ENCODE data around the gene PRRT1B. TPM values are rescaled to one million over a fixed set of nuclear protein-coding genes. Genes with fewer than 3 reads are reported as not detected.

PRRT1B gene
- total and polyA plus RNA-seq, 9 of the 15 experiments (the other 6 are each of a cell fraction or from before 2014, with no cell fraction given): not detected

GRCh38 chr9:131589993-131590392 is 44.7 kb downstream of the PRRT1B start:
- 91% methylated on average over 14 of the region's 14 CpGs for WGBS (ENCODE audit: insufficient coverage, low coverage, missing lambda C conversion rate)
- CTCF ChIA-PET (ENCODE audit: low intra/inter-chr PET ratio): interaction anchor here (1.1 to 4.0 kb wide), 2 partner anchors 151 to 157 kb away, joined by 3 to 79 read pairs; partner anchors contain the start of gene RAPGEF1
- H3K36me3 ChIP-seq (ENCODE audit: control insufficient read depth, insufficient read depth, low read length): peaks cover 22% of the 10 kb centered on the region; the same call in 2 of the 3 replicates
- intact Hi-C loops (cut with micrococcal nuclease): loop anchor here (2.0 kb wide), 1 partner anchor 157 kb away; no protein-coding TSS in a partner anchor
- FAIRE-seq: no peak
- no peak overlapping the region for H3K4me2 ChIP-seq (ENCODE audit: insufficient read depth, low read length)
- in situ Hi-C loops (cut with MboI): loop anchor here (5.0 kb wide), 1 partner anchor 152 kb away; the partner anchor contains the start of gene RAPGEF1
- H4K20me1 ChIP-seq (replicated peaks; ENCODE audit: control insufficient read depth, insufficient read depth, low read length): no peaks in the 10 kb centered on the region
- no peaks in the 10 kb centered on the region for H3K27me3 ChIP-seq (ENCODE audit: control insufficient read depth in 2 of 2, insufficient read depth in 2 of 2, low read length in 2 of 2)
- POLR2A ChIA-PET: interaction anchor here (0.5 to 1.1 kb wide), 2 partner anchors 155 to 354 kb away, joined by 3 read pairs; no protein-coding TSS in a partner anchor
- no peak for DNase-seq (ENCODE audit: extremely low read depth in 1 of 4, low spot score in 3 of 4)
- BruUV-seq (replicated peaks): no TSS peak
- no peaks in the 10 kb centered on the region for H3K9me1 ChIP-seq (ENCODE audit: control insufficient read depth, insufficient read depth, low read length)
- H3K4me1 ChIP-seq (replicated peaks in 1 of 2; ENCODE audit: control insufficient read depth in 2 of 2, insufficient read depth in 2 of 2, low read length in 2 of 2): peaks cover 0 to 9% of the 10 kb centered on the region in 2 experiments; a peak in 1 of 5 replicates
- H3K9ac ChIP-seq (ENCODE audit: insufficient read depth in 1 of 2, low read depth in 2 of 2, low read length in 2 of 2): no peak overlapping the region
- ATAC-seq: no peak
- no peak overlapping the region for H2AFZ ChIP-seq (ENCODE audit: low read depth, low read length)
- no peaks in the 10 kb centered on the region for H3K79me2 ChIP-seq (ENCODE audit: control insufficient read depth, insufficient read depth, low read length)
- no peak overlapping the region for H3K4me3 ChIP-seq
- H3K9me3 ChIP-seq (replicated peaks; ENCODE audit: control insufficient read depth, insufficient read depth, low read depth, low read length): no peaks in the 10 kb centered on the region
- no peak overlapping the region for H3K27ac ChIP-seq (ENCODE audit: extremely low read depth, low read depth, low read length)
- no peak for TF ChIP-seq CBX5 (IDR thresholded peaks at IDR 0.05; ENCODE audit: borderline replicate concordance, low read depth)
- TF ChIP-seq CLOCK (CRISPR knock-in tag; IDR thresholded peaks at IDR 0.05; ENCODE audit: borderline replicate concordance): no peak
- TF ChIP-seq ZNF639 (CRISPR knock-in tag; conservative IDR thresholded peaks at IDR 0.05 in 1 of 2, IDR thresholded peaks at IDR 0.05 in 1 of 2): no peak
- no peak for TF ChIP-seq AFF1 (IDR thresholded peaks at IDR 0.05; ENCODE audit: low read depth in 1 of 2, partially characterized antibody in 2 of 2)
- no peak for TF ChIP-seq TCF7 (IDR thresholded peaks at IDR 0.05; ENCODE audit: borderline replicate concordance)
